Activated naive CD4-positive, alpha-beta T cell treated with anti-CD3 and anti-CD28 coated beads for 36 hours (primary cell): Measurements from ENCODE around the gene ZDHHC13. TPM values are rescaled to one million over a fixed set of nuclear protein-coding genes. Genes with fewer than 3 reads are reported as not detected.

Source experiments
- CTCF ChIA-PET: fragments of 350-600 bp; sonication (Branson Sonifier 250); formaldehyde crosslinking; loops from one replicate; lab custom pipeline; 2021; ENCODE audit warnings: antibody characterized with exemption; lab: Charles Lee
- DNase-seq: peaks from one replicate; pipeline ENCODE4 v3.0.0-alpha.2; 2020
- H3K27ac Mint-ChIP-seq: one replicate; pipeline ENCODE4 v1.8.0; 2021; ENCODE audit warnings: mild to moderate bottlenecking, mixed read lengths
- H3K27me3 Mint-ChIP-seq: one replicate; pipeline ENCODE4 v1.8.0; 2021; ENCODE audit warnings: low read depth, mixed read lengths
- H3K36me3 Mint-ChIP-seq: one replicate; pipeline ENCODE4 v1.8.0; 2021; ENCODE audit warnings: low read depth, mixed read lengths
- H3K4me1 Mint-ChIP-seq: one replicate; pipeline ENCODE4 v1.8.0; 2021; ENCODE audit warnings: low read depth, mixed read lengths
- H3K4me3 Mint-ChIP-seq: one replicate; pipeline ENCODE4 v1.8.0; 2021; ENCODE audit warnings: mild to moderate bottlenecking, moderate library complexity, mixed read lengths
- H3K9me3 Mint-ChIP-seq: one replicate; pipeline ENCODE4 v1.8.0; 2021; ENCODE audit warnings: mixed read lengths
- intact Hi-C: fragments of 100-400 bp; cut with micrococcal nuclease; formaldehyde crosslinking; loops from one replicate; pipeline ENCODE4 v1.15.1; 2023
- total RNA-seq, 2 experiments: library from RNA; stranded (reverse); gene quantifications; one replicate each; pipeline ENCODE4 v1.2.3, GENCODE V29; 2021

Gene ZDHHC13
- total RNA-seq, 2 experiments from 2014 or later: 20.9 to 25.1 TPM

- DNase-seq: no peak
- Mint-ChIP-seq H3K36me3 (peaks cover 24% of the 10 kb centered on the region), H3K4me3 (no peak overlapping the region), H3K27ac (no peak overlapping the region), H3K4me1 (no peaks in the 10 kb centered on the region), H3K9me3 (no peaks in the 10 kb centered on the region), H3K27me3 (no peaks in the 10 kb centered on the region)
- intact Hi-C loops: no loop called here
- CTCF ChIA-PET: no interaction called here
These were observed 28.4 kb downstream of the ZDHHC13 start for GRCh38 chr11:19145319-19145718.

GRCh38 chr11:19156892-19157291 lies 39.9 kb downstream of the ZDHHC13 start:
- Mint-ChIP-seq H3K36me3 (peaks cover 43% of the 10 kb centered on the region), H3K27me3 (no peaks in the 10 kb centered on the region), H3K9me3 (no peaks in the 10 kb centered on the region), H3K4me3 (no peak overlapping the region), H3K27ac (no peak overlapping the region), H3K4me1 (no peaks in the 10 kb centered on the region)
- CTCF ChIA-PET: no interaction called here
- DNase-seq: no peak
- intact Hi-C loops: no loop called here

DNA sequence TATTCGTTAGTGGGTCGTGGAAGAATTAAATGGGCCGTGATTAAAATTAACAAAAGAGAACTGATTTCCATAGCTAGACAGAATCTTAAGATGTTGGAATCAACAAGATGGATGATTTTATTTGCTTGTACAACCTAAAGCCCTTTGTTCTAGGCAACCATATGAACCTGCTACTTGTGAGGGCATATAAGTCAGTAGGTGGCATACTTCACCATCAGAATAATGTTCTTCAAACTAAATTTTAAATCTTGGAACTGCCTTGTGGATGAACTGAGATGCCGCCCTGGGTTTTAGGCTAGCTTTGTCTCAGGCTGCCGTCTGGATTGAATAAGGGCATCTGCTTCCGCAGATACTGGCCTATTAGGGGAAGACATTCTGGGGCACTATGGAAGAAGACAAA lies 43.9 kb downstream of the ZDHHC13 start:
- H3K27ac Mint-ChIP-seq: no peak overlapping the region
- no peak overlapping the region for H3K4me3 Mint-ChIP-seq
- H3K9me3 Mint-ChIP-seq: no peaks in the 10 kb centered on the region
- CTCF ChIA-PET: interaction anchor here (0.9 to 1.5 kb wide), 2 partner anchors 11 to 84 kb away, joined by 3 read pairs; no protein-coding TSS in a partner anchor
- H3K27me3 Mint-ChIP-seq: no peaks in the 10 kb centered on the region
- intact Hi-C loops: loop anchor here (5.0 kb wide), 1 partner anchor 391 kb away; no protein-coding TSS in a partner anchor
- peaks cover 39% of the 10 kb centered on the region for H3K36me3 Mint-ChIP-seq
- H3K4me1 Mint-ChIP-seq: no peaks in the 10 kb centered on the region
- no peak for DNase-seq

- H3K36me3 Mint-ChIP-seq: peaks cover 40% of the 10 kb centered on the region
- H3K4me3 Mint-ChIP-seq: no peak overlapping the region
- no peak overlapping the region for H3K27ac Mint-ChIP-seq
- CTCF ChIA-PET: interaction anchor here (1.5 kb wide), 1 partner anchor 12 kb away, joined by 3 read pairs; no protein-coding TSS in a partner anchor
- no peaks in the 10 kb centered on the region for H3K9me3 Mint-ChIP-seq
- intact Hi-C loops: loop anchor here (5.0 kb wide), 1 partner anchor 391 kb away; no protein-coding TSS in a partner anchor
- no peaks in the 10 kb centered on the region for H3K27me3 Mint-ChIP-seq
- H3K4me1 Mint-ChIP-seq: no peaks in the 10 kb centered on the region
- no peak for DNase-seq
These were observed 44.7 kb downstream of the ZDHHC13 start for GRCh38 chr11:19161651-19162050.

- no peak overlapping the region for H3K4me3 Mint-ChIP-seq
- H3K4me1 Mint-ChIP-seq: no peaks in the 10 kb centered on the region
- H3K27ac Mint-ChIP-seq: no peak overlapping the region
- intact Hi-C loops: loop anchor here (5.0 kb wide), 1 partner anchor 389 kb away; no protein-coding TSS in a partner anchor
- CTCF ChIA-PET: interaction anchor here (0.6 to 1.1 kb wide), 2 partner anchors 86 to 385 kb away, joined by 3 to 4 read pairs; no protein-coding TSS in a partner anchor
- no peaks in the 10 kb centered on the region for H3K9me3 Mint-ChIP-seq
- peaks cover 35% of the 10 kb centered on the region for H3K36me3 Mint-ChIP-seq
- no peak for DNase-seq
- H3K27me3 Mint-ChIP-seq: no peaks in the 10 kb centered on the region
These were observed 46.1 kb downstream of the ZDHHC13 start for GRCh38 chr11:19162951-19163505.

DNA sequence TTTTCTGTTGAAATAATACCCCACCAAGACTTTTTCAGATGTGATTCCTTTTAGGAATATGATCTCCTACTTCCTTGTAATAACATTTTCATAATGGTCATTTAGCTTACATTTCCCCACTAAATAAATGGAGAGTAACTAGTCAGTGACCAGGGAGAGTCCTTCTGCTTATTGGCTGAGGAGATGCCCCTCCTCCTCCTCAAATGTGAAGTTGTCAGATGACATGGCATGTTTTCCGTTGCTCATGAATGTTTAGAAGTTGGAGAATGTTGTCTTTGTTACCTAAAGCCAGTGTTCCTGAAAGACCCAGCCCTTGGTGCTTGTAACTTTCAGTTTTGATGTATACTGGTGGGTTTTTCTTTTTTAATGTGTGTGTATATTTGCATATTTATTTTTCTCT lies 46.6 kb downstream of the ZDHHC13 start:
- Mint-ChIP-seq H3K27ac (no peak overlapping the region), H3K27me3 (no peaks in the 10 kb centered on the region)
- intact Hi-C loops: loop anchor here (5.0 kb wide), 1 partner anchor 389 kb away; no protein-coding TSS in a partner anchor

GRCh38 chr11:19164230-19164855 lies 47.4 kb downstream of the ZDHHC13 start:
- H3K4me1 Mint-ChIP-seq: no peaks in the 10 kb centered on the region
- intact Hi-C loops: loop anchor here (5.0 kb wide), 1 partner anchor 388 kb away; no protein-coding TSS in a partner anchor
- H3K27me3 Mint-ChIP-seq: no peaks in the 10 kb centered on the region
- CTCF ChIA-PET: no interaction called here
- peaks cover 35% of the 10 kb centered on the region for H3K36me3 Mint-ChIP-seq
- DNase-seq: no peak
- no peaks in the 10 kb centered on the region for H3K9me3 Mint-ChIP-seq
- no peak overlapping the region for H3K27ac Mint-ChIP-seq
- H3K4me3 Mint-ChIP-seq: no peak overlapping the region

More for the DNA sequence above, 46.6 kb downstream of the ZDHHC13 start:
- no peak overlapping the region for H3K4me3 Mint-ChIP-seq
- CTCF ChIA-PET: no interaction called here
- H3K4me1 Mint-ChIP-seq: no peaks in the 10 kb centered on the region
- peaks cover 38% of the 10 kb centered on the region for H3K36me3 Mint-ChIP-seq
- DNase-seq: no peak
- H3K9me3 Mint-ChIP-seq: no peaks in the 10 kb centered on the region

DNA sequence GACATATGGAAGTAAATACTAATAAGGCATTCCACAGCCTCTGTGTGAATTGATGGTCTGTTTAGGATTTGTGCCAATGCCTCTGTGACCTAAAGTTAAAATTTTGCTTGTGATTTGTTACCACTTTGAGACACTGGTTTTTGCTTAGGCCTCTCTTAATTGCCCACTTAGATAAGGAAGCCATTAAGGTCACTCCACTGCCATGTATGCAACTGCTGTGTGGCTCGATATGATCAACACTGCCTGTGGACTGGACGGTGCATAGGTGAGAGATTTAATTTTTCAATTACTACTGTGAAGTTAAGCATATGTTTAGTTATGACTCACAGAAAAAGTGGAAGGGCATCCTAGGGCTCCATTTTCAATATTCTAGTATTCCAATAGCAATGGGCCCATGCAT lies 47.9 kb downstream of the ZDHHC13 start:
- intact Hi-C loops: loop anchor here (5.0 kb wide), 1 partner anchor 387 kb away; no protein-coding TSS in a partner anchor
- CTCF ChIA-PET: no interaction called here
- no peaks in the 10 kb centered on the region for H3K9me3 Mint-ChIP-seq
- no peak overlapping the region for H3K27ac Mint-ChIP-seq
- H3K4me3 Mint-ChIP-seq: no peak overlapping the region
- H3K36me3 Mint-ChIP-seq: peaks cover 32% of the 10 kb centered on the region
- H3K4me1 Mint-ChIP-seq: no peaks in the 10 kb centered on the region
- no peaks in the 10 kb centered on the region for H3K27me3 Mint-ChIP-seq
- DNase-seq: no peak

DNA sequence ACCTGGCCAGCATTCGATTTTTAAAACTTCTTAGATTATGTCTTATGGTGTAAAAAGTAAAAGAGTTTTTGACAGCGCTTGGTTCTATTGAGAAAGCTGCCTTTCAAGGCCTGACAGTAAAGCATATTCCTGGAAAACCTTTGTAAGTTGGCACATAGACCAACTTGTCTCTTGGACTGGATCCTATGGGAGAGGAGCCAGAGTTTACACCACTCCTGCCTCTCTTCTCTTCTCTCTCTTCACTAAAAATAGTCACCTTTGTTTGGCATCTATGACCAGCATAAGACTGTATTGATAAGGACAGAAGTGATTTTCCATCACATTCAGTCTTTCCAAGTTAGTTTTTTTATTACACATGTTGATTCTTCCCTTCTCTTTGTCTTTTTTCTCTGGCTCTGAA lies 51.1 kb downstream of the ZDHHC13 start:
- DNase-seq: no peak
- H3K36me3 Mint-ChIP-seq: peaks cover 36% of the 10 kb centered on the region
- no peak overlapping the region for H3K27ac Mint-ChIP-seq
- H3K27me3 Mint-ChIP-seq: no peaks in the 10 kb centered on the region
- H3K9me3 Mint-ChIP-seq: no peaks in the 10 kb centered on the region
- CTCF ChIA-PET: interaction anchor here (0.7 kb wide), 1 partner anchor 409 kb away, joined by 3 read pairs; no protein-coding TSS in a partner anchor
- no peak overlapping the region for H3K4me3 Mint-ChIP-seq
- intact Hi-C loops: no loop called here
- no peaks in the 10 kb centered on the region for H3K4me1 Mint-ChIP-seq

DNA sequence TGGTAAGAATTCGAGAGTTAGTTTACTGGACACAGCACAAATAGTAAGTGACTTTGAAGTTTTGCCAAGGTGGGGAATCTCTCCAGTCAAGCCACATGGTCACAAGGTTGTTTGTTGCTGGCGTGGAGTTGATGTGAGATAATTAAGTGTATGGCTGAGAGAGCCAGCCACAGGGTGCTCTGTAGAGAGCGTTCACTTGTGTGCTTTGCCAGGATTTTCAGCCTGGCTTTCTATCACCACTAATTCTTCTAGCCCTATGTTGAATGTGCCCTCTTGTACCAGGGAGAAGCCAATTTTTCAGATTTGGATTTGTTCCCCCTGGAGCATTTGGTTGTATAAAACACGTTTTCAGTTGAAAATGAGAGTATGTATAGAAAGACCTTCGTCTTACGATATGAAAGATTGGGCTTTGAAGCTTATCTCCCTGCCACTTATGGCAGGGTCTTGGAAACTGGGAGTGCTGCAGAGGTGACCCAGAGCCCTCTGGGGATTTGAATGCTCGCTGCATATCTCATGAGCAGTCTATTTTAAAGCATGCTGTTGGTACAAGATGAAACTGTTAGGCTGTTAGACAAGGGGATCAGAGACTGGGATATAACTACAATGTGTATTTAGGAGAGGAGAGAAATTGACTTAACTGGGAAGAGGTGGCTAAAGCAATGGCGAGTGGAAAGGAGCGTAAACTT lies 56.2 kb downstream of the ZDHHC13 start:
- DNase-seq: no peak
- intact Hi-C loops: no loop called here
- Mint-ChIP-seq H3K4me1 (no peaks in the 10 kb centered on the region), H3K27me3 (no peaks in the 10 kb centered on the region), H3K4me3 (no peak overlapping the region), H3K27ac (no peak overlapping the region), H3K36me3 (peaks cover 37% of the 10 kb centered on the region), H3K9me3 (no peaks in the 10 kb centered on the region)
- CTCF ChIA-PET: no interaction called here

GRCh38 chr11:19173964-19174638 lies 57.1 kb downstream of the ZDHHC13 start:
- CTCF ChIA-PET: no interaction called here

DNA sequence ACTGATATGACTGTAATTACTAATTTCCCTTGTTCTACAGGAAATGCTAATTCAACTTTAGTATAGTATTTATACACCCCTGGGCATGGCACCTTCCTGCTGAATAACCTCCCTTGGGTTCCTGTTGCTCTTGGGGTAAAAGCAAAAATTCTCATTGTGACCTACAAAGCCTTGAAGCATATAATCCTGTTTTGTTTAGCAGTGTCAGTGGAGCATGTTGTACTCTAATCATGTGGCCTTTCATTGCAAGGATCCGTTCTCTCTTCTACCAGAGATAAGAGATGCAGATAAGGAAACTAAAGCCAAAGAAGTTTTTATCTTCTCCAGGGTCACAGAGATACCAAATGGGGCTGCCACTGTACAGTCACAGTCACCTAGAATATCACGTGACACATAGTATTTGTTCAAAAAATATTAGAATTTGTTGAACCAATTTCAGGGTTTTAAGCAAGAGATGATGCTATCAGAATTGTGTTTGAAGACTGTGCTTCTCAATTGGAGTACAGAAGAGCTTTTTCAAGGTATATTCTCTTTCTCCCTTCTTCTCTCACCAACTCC lies 59.7 kb downstream of the ZDHHC13 start:
- no peaks in the 10 kb centered on the region for H3K4me1 Mint-ChIP-seq
- no peaks in the 10 kb centered on the region for H3K9me3 Mint-ChIP-seq
- H3K4me3 Mint-ChIP-seq: no peak overlapping the region
- no peaks in the 10 kb centered on the region for H3K27me3 Mint-ChIP-seq
- no peak overlapping the region for H3K27ac Mint-ChIP-seq
- CTCF ChIA-PET: no interaction called here
- peaks cover 27% of the 10 kb centered on the region for H3K36me3 Mint-ChIP-seq
- DNase-seq: no peak
- intact Hi-C loops: no loop called here

More at GRCh38 chr11:19173964-19174638, 57.1 kb downstream of the ZDHHC13 start:
- Mint-ChIP-seq H3K4me1 (no peaks in the 10 kb centered on the region), H3K9me3 (no peaks in the 10 kb centered on the region), H3K27ac (no peak overlapping the region), H3K4me3 (no peak overlapping the region), H3K36me3 (peaks cover 32% of the 10 kb centered on the region), H3K27me3 (no peaks in the 10 kb centered on the region)
- no peak for DNase-seq
- intact Hi-C loops: no loop called here
